GM19328 (cell line): Measurements from ENCODE around the gene FAM228B.
"Not testable (repeated sequence)": the region's sequence is repeated elsewhere in the genome, so short reads cannot be mapped to it uniquely, and the experiment has no call there.

Source experiments
- ATAC-seq: cut with Tn5 transposase; IDR thresholded peaks from one replicate; pipeline ENCODE4 v1.9.1; 2021; ENCODE audit warnings: mild to moderate bottlenecking, moderate library complexity; ENCODE audit not compliant: unreplicated experiment

Gene FAM228B

GRCh38 chr2:24153478-24153877 is 30.2 kb downstream of the FAM228B start:
- no peak for ATAC-seq

GRCh38 chr2:24158131-24158530 is 34.9 kb downstream of the FAM228B start:
- no peak for ATAC-seq

- ATAC-seq, result no peak
Observed at GRCh38 chr2:24159708-24160107, 36.4 kb downstream of the FAM228B start.

GRCh38 chr2:24160761-24161160 is 37.5 kb downstream of the FAM228B start:
- no peak for ATAC-seq

GRCh38 chr2:24162494-24162893 is 39.2 kb downstream of the FAM228B start:
- no peak for ATAC-seq

- ATAC-seq, result no peak
Observed at GRCh38 chr2:24163186-24163585, 39.9 kb downstream of the FAM228B start.

- ATAC-seq, result no peak
Observed at GRCh38 chr2:24163601-24164000, 40.3 kb downstream of the FAM228B start.

GRCh38 chr2:24164416-24164973 is 41.2 kb downstream of the FAM228B start:
- ATAC-seq, result peak; percentile 62

GRCh38 chr2:24169023-24169422 is 45.8 kb downstream of the FAM228B start:
- ATAC-seq, result no peak

GRCh38 chr2:24174851-24175277 is 51.6 kb downstream of the FAM228B start, which contains the start of gene FAM228A:
Gene FAM228A, plus strand, starts transcription at chr2:24175053. Its CDS starts 428 bp downstream, at chr2:24175481.
- no peak for ATAC-seq

GRCh38 chr2:24175631-24176187 is 52.4 kb downstream of the FAM228B start:
- no peak for ATAC-seq

- no peak for ATAC-seq
Observed at GRCh38 chr2:24176326-24176725, 53.1 kb downstream of the FAM228B start.

GRCh38 chr2:24179683-24180082 is 56.4 kb downstream of the FAM228B start:
- no peak for ATAC-seq

- ATAC-seq, result no peak
Observed at GRCh38 chr2:24181849-24182248, 58.6 kb downstream of the FAM228B start.

GRCh38 chr2:24182507-24182906 is 59.2 kb downstream of the FAM228B start:
- ATAC-seq, result no peak

GRCh38 chr2:24183366-24184069 is 60.2 kb downstream of the FAM228B start:
- no peak for ATAC-seq

GRCh38 chr2:24189551-24189950 is 66.3 kb downstream of the FAM228B start:
- ATAC-seq, result no peak

GRCh38 chr2:24190503-24190902 is 67.2 kb downstream of the FAM228B start:
- no peak for ATAC-seq

GRCh38 chr2:24191156-24191555 is 67.9 kb downstream of the FAM228B start:
- no peak for ATAC-seq

GRCh38 chr2:24191848-24192247 is 68.6 kb downstream of the FAM228B start:
- no peak for ATAC-seq

- not testable (repeated sequence) for ATAC-seq
Observed at GRCh38 chr2:24197213-24197612, 73.9 kb downstream of the FAM228B start.

GRCh38 chr2:24199968-24200590 is 76.8 kb downstream of the FAM228B start:
- no peak for ATAC-seq
